ENCODE results near the gene SRPRA.

SRPRA gene

DNA sequence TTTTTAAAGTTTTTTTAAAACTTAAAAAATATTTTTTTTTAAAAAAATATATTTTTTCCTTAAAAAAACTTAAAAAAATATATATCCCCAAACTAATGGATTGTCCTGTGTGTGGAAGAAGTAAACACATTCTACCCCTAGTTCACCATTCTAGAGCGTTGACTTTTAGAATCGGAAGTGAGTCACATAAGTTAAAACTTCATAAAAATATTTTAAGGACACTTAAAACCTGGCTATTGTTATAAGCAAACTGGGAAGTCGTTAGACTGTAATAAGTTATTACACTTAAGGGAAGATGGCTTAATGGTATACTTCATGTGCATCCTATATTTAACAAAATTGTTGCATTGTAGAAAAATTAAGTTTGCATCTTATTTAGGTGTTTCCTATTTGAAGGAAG, 36.0 kb downstream of the SRPRA start:
- Histone ChIP-seq H3K9ac (no peak overlapping the region), H3K4me3 (no peak overlapping the region), H4K20me1 (no peaks in the 10 kb centered on the region), H3K4me1 (peaks cover 7% of the 10 kb centered on the region; the same call in 1 of the 2 replicates), H3K27me3 (no peaks in the 10 kb centered on the region), H3K36me3 (peaks cover 42% of the 10 kb centered on the region), H3K27ac (no peak overlapping the region), H3K9me3 (no peaks in the 10 kb centered on the region), H3K4me2 (no peak overlapping the region)
- no peak for TF ChIP-seq Cebpa-rat (IDR thresholded peaks at IDR 0.05)

DNA sequence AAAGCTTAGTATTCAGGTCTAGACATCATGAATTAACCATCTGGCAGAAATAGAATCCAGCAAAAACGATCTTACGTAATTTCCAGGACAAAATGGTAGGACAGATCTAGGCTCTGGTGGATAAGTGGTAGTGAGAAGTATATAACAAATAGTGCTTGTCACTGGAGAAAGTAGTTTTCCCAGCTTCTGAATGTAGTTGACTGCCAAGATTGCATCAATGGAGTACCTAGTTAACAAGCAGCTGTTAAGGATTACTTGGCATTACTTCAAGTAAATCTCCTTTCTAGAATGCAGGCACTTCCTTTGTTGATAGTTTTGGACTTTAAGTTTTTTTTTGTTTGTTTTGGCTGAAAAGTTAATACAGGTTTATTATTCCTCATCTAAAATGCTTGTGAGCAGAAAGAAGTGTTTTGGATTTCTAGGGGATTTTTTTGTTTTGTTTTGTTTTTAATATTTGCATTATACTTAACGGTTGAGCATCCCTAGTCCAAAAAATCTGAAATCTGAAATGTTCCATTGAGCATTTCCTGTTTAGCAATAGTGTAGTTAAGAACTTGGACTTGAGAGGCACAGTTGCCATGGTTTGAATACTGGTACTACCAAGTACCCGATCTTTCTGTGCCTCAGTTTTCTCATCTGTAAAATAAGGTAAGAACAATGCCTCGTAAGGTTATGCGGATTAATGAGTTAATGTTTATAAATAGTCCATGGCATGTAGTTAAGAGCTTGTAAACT, 36.8 kb downstream of the SRPRA start:
- H3K4me3 ChIP-seq: no peak overlapping the region
- H3K9ac ChIP-seq: no peak overlapping the region
- H3K27ac ChIP-seq: no peak overlapping the region
- no peak overlapping the region for H3K4me2 ChIP-seq
- H3K27me3 ChIP-seq: no peaks in the 10 kb centered on the region
- H3K9me3 ChIP-seq: no peaks in the 10 kb centered on the region
- TF ChIP-seq Cebpa-rat (IDR thresholded peaks at IDR 0.05): no peak
- peaks cover 41% of the 10 kb centered on the region for H3K36me3 ChIP-seq
- H4K20me1 ChIP-seq: no peaks in the 10 kb centered on the region
- peaks cover 7% of the 10 kb centered on the region; the same call in 1 of the 2 replicates for H3K4me1 ChIP-seq

DNA sequence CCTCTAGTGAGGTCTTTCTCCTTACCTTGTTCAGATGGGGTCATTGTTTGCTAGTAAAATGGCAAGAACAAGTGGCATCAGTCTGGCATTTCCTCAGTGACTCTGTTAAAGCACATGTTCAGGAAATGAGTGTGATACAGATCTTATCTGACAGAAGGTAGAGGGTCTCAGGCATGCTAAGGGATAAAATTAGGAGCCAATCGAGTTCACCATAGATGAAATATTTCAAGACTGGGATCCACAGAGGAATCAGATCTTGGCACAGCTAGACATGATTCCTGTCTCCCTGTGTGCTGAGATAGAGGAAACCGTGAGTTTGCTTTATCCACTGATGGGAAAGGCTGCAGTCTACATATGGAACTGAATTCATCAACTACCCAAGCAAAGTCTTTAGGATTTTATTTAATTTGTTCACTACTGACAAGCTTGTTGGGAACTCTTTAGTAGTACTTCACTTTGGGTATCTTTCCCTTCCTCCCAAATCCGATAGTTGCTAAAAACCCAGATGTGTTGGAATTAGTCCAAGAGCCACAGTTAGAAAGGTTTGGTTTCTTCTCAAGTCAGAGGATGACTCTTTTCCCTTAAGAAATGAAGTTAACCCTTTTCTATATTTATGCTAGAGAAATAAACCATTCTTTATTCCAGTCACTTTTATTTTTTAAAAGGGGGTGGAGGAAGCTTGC, 38.7 kb downstream of the SRPRA start:
- Histone ChIP-seq H3K9ac (no peak overlapping the region), H3K27ac (no peak overlapping the region), H4K20me1 (no peaks in the 10 kb centered on the region), H3K36me3 (peaks cover 34% of the 10 kb centered on the region), H3K27me3 (no peaks in the 10 kb centered on the region), H3K9me3 (peaks cover 15% of the 10 kb centered on the region; the same call in 1 of the 2 replicates), H3K4me3 (no peak overlapping the region), H3K4me2 (no peak overlapping the region), H3K4me1 (peaks cover 7% of the 10 kb centered on the region; the same call in 1 of the 2 replicates)
- TF ChIP-seq Cebpa-rat (IDR thresholded peaks at IDR 0.05): no peak

DNA sequence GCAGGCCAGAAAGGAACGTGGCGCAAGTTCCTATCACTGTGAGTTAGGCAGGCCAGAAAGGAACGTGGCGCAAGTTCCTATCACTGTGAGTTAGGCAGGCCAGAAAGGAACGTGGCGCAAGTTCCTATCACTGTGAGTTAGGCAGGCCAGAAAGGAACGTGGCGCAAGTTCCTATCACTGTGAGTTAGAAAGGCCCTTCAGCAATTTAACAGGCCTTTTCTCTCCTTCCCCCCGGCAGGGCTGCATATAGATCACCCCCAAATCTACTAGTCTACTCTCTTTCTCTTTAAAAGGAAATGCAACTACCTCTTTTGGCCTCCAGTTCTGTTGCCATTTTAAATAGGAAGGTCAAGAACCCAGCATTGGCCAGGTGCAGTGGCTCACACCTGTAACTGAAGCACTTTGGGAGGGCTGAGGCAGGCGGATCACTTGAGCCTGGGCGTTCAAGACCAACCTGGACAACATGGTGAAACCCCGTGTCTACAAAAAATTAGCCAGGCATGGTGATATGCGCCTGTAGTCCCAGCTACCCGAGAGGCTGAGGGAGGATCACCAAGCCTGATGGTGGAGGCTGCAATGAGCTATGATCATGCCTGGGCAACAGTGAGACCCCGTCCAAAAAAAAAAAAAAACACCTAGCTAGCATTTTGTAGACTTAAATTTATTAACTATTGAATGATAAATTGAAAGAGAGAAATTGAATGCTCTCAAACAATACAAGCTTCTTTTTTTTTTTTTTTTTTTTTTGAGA, 42.2 kb downstream of the SRPRA start:
- Histone ChIP-seq H4K20me1 (no peaks in the 10 kb centered on the region), H3K4me1 (peaks cover 7% of the 10 kb centered on the region; the same call in 1 of the 2 replicates), H3K27me3 (no peaks in the 10 kb centered on the region), H3K27ac (no peak overlapping the region), H3K9ac (no peak overlapping the region), H3K4me3 (no peak overlapping the region), H3K36me3 (peaks cover 21% of the 10 kb centered on the region), H3K4me2 (no peak overlapping the region), H3K9me3 (peaks cover 24% of the 10 kb centered on the region; the same call in 1 of the 2 replicates)
- no peak for TF ChIP-seq Cebpa-rat (IDR thresholded peaks at IDR 0.05)

DNA sequence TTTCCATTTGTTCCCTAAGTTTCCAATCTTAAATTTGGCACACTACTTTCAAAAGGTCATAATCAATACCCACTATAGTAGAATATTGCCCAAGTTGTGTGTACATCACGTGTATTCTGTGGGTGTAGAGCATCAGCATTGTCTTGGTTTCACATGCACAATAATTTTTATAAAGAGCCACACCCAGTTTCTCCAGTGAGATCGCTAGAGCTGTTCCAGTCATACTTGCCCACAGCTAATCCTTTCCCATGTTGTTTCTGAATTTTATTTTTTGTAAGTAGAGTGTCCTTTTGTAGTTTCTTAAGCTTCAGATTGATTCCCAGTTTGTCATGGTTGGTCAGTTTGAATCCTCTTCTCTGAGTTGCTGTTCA, 43.4 kb downstream of the SRPRA start:
- Histone ChIP-seq H3K9me3 (peaks cover 24% of the 10 kb centered on the region; the same call in 1 of the 2 replicates), H3K27me3 (no peaks in the 10 kb centered on the region), H3K4me2 (no peak overlapping the region), H3K4me1 (peaks cover 6% of the 10 kb centered on the region; the same call in 1 of the 2 replicates), H3K9ac (no peak overlapping the region), H4K20me1 (peaks cover 7% of the 10 kb centered on the region; the same call in 1 of the 2 replicates), H3K36me3 (peaks cover 26% of the 10 kb centered on the region), H3K27ac (no peak overlapping the region), H3K4me3 (no peak overlapping the region)
- no peak for TF ChIP-seq Cebpa-rat (IDR thresholded peaks at IDR 0.05)

DNA sequence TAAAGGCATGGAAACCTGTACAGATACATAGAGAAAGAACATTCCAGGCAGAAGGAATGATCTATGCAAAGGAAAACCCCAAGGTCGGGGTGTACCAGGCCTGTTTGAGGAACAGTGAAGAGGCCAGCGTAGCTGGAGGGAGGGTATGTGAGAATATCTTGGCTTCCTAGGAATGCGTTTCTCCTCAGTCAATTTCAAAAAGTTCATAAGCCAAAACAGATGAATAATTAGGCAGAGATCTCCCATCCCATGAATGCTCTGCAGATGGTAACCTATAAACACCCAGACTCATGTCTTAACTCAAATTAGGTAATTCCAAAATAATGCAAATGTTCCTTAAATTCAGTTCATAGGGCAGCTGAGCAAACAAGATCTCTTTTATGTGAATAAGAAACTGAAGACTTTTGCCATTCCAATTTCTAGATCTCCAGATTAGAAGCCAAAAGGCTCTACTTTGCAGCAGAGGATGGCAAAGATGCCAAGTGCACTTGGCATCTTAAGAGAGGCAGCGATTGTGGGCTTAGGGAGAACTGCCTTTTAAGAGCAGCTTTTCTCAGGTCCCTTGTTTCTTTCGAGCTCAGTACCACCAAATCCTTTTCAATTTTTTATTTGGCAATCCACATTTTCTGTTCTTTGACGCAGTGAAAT, 43.9 kb downstream of the SRPRA start:
- H3K4me2 ChIP-seq: no peak overlapping the region
- no peak overlapping the region for H3K4me3 ChIP-seq
- no peak for TF ChIP-seq Cebpa-rat (IDR thresholded peaks at IDR 0.05)
- no peak overlapping the region for H3K9ac ChIP-seq
- peaks cover under 1% of the 10 kb centered on the region; the same call in 1 of the 2 replicates for H3K4me1 ChIP-seq
- peaks cover 24% of the 10 kb centered on the region; the same call in 1 of the 2 replicates for H3K9me3 ChIP-seq
- H3K27ac ChIP-seq: no peak overlapping the region
- H4K20me1 ChIP-seq: peaks cover 11% of the 10 kb centered on the region; the same call in 1 of the 2 replicates
- H3K27me3 ChIP-seq: no peaks in the 10 kb centered on the region
- H3K36me3 ChIP-seq: peaks cover 25% of the 10 kb centered on the region

DNA sequence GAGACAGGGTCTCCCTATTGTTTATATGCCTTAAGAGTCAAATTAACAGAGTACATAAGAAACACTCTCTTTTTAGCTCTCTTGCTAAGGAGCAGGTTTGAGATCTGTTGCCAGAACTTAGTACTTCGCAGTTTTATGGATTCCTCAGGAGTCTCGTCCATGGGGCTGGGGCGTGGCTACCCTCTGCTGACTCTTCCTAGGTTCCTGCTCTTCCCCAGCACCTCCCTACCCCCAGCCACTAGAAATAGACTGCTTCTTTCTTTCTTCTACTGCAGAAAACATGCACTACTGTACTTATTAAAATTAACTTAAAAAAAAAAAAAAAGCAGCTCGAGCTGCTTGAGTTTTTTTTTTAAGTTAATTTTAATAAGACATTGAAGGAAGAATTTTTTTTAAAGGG, 49.1 kb downstream of the SRPRA start:
- no peaks in the 10 kb centered on the region for H3K27me3 ChIP-seq
- H3K4me3 ChIP-seq: no peak overlapping the region
- no peak overlapping the region for H3K9ac ChIP-seq
- peaks cover 4% of the 10 kb centered on the region; the same call in 1 of the 2 replicates for H3K9me3 ChIP-seq
- TF ChIP-seq Cebpa-rat (IDR thresholded peaks at IDR 0.05): no peak
- H4K20me1 ChIP-seq: peaks cover 48% of the 10 kb centered on the region
- H3K27ac ChIP-seq: no peak overlapping the region
- H3K4me2 ChIP-seq: no peak overlapping the region
- H3K4me1 ChIP-seq: peaks cover 10% of the 10 kb centered on the region
- H3K36me3 ChIP-seq: peaks cover 12% of the 10 kb centered on the region; the same call in 1 of the 2 replicates

DNA sequence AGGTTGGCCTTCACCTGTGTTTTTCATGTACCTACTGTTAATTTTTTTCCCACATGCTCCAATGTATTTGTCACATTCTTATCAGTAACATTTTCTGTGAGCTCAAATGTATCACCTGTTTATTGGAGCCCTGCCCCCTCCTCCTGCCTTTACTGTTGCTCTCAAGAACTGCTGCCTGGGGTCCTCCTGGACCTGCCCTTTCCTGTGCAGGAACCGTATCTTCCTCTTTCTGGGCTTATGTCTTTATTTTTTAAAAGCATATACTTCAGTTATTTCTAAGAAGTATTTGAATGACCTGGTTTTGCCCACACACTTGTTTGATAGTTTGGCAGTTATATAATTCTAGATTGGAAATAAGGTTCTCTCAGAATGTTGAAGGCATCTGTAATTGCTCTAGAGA, 51.2 kb downstream of the SRPRA start:
- Histone ChIP-seq H4K20me1 (peaks cover 57% of the 10 kb centered on the region), H3K4me1 (peaks cover 22% of the 10 kb centered on the region), H3K27me3 (no peaks in the 10 kb centered on the region), H3K36me3 (peaks cover 12% of the 10 kb centered on the region; the same call in 1 of the 2 replicates), H3K9me3 (no peaks in the 10 kb centered on the region), H3K9ac (no peak overlapping the region), H3K4me3 (no peak overlapping the region), H3K4me2 (peak overlapping the region; percentile 21), H3K27ac (no peak overlapping the region)
- no peak for TF ChIP-seq Cebpa-rat (IDR thresholded peaks at IDR 0.05)

Measured in BLaER1 (cell line).